ENCODE measurements around the gene TXNDC2. TPM values are rescaled to one million over a fixed set of nuclear protein-coding genes. Genes with fewer than 3 reads are reported as not detected.
"Not testable (repeated sequence)": the region's sequence is repeated elsewhere in the genome, so short reads cannot be mapped to it uniquely, and the experiment has no call there.

TXNDC2 gene
- total RNA-seq, 1 experiment from 2014 or later = not detected

DNA sequence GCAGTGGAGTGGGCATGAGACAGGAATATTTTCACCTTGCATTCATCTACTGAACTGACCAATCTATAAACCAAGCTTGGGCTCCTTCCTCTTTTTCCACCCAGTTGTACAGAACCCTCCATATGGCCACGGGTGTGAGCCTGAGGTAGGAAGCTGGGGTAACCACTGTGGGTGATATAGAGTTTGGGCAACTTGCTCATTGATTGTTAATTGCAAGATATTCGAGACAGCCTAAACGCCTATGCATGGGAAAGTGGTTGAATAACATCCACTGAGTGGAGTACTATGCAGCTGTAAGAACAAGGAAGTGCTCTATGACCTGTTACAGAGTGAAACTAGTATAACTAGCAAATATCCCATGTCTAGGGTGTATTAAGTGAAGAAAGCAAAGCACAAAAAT lies 20.7 kb downstream of the TXNDC2 start:
- DNase-seq = no peak
- Histone ChIP-seq H3K27me3 (ENCODE audit: control insufficient read depth, insufficient read depth, low read length) (no peaks in the 10 kb centered on the region; the same call in 1 of the 2 replicates), H3K4me3 (ENCODE audit: insufficient read depth, low read depth, low read length) (no peak overlapping the region), H3K36me3 (replicated peaks; ENCODE audit: control insufficient read depth, insufficient read depth, low read length) (no peaks in the 10 kb centered on the region)

- DNase-seq = no peak
- Histone ChIP-seq H3K4me3 (ENCODE audit: insufficient read depth, low read depth, low read length) (no peak overlapping the region), H3K27me3 (ENCODE audit: control insufficient read depth, insufficient read depth, low read length) (no peaks in the 10 kb centered on the region; the same call in 1 of the 2 replicates), H3K36me3 (replicated peaks; ENCODE audit: control insufficient read depth, insufficient read depth, low read length) (no peaks in the 10 kb centered on the region)
Measured at GRCh38 chr18:9907867-9908266, 22.1 kb downstream of the TXNDC2 start.

GRCh38 chr18:9910071-9910470 lies 24.3 kb downstream of the TXNDC2 start:
- Histone ChIP-seq H3K36me3 (replicated peaks; ENCODE audit: control insufficient read depth, insufficient read depth, low read length) (no peaks in the 10 kb centered on the region), H3K4me3 (ENCODE audit: insufficient read depth, low read depth, low read length) (no peak overlapping the region), H3K27me3 (ENCODE audit: control insufficient read depth, insufficient read depth, low read length) (no peaks in the 10 kb centered on the region; the same call in 1 of the 2 replicates)
- DNase-seq = no peak

DNA sequence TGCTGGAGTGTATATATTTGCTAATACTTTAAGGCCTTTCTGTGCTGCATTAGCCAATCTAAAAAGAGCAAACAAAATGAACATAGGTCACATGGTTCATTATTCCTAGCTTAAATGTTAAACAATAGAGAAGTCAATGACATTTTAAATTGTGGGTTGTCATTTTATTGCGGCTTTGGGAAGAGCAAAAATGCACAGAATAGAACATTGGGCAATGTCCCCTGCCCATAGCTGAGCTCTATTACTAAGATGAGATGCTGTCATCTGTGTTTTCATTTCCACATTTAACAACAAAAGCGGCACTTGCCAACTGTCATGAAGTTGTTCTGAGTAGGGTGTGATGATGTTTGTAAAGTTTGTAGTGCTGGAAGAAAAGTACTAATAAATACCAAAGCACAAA lies 24.9 kb downstream of the TXNDC2 start:
- no peak for DNase-seq
- no peaks in the 10 kb centered on the region; the same call in 1 of the 2 replicates for H3K27me3 ChIP-seq (ENCODE audit: control insufficient read depth, insufficient read depth, low read length)
- no peaks in the 10 kb centered on the region for H3K36me3 ChIP-seq (replicated peaks; ENCODE audit: control insufficient read depth, insufficient read depth, low read length)
- H3K4me3 ChIP-seq (ENCODE audit: insufficient read depth, low read depth, low read length) = no peak overlapping the region

DNA sequence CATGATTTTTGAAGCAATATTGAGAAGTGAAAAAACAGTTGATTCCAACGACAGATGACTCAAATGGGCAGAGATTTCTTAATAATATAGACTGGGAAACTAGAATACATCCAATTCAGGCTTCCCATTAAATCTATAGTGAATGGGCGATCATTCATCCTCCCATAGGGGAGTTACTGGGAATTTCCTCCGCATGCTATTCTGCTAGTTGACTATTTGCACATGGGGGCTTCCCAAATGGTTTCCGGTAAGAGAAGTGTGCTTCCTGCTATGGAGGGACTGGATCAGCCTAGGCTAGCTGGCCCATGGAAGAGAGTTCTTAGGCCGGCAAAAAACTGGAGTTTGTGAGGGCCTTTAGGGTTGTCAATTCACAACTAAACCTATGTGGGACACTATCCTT lies 25.5 kb downstream of the TXNDC2 start:
- DNase-seq = no peak
- Histone ChIP-seq H3K36me3 (replicated peaks; ENCODE audit: control insufficient read depth, insufficient read depth, low read length) (no peaks in the 10 kb centered on the region), H3K4me3 (ENCODE audit: insufficient read depth, low read depth, low read length) (no peak overlapping the region), H3K27me3 (ENCODE audit: control insufficient read depth, insufficient read depth, low read length) (no peaks in the 10 kb centered on the region; the same call in 1 of the 2 replicates)

DNA sequence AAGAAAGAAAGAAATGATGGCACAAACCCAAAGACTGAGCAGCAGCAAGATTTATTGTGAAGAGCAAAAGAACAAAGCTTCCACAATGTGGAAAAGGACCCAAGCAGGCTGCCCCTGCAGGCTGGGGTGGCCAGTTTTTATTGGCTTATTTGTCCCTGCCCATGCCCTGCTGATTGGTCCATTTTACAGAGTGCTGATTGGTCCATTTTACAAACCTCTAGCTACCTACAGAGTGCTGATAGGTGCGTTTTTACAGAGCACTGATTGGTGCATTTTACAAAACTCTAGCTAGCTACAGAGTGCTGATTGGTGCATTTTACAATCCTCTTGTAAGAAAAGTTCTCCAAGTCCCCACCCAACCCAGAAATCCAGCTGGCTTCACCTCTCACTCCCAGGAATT lies 26.5 kb downstream of the TXNDC2 start:
- H3K4me3 ChIP-seq (ENCODE audit: insufficient read depth, low read depth, low read length); H3K36me3 ChIP-seq (replicated peaks; ENCODE audit: control insufficient read depth, insufficient read depth, low read length); DNase-seq; H3K27me3 ChIP-seq (ENCODE audit: control insufficient read depth, insufficient read depth, low read length): not testable (repeated sequence)

GRCh38 chr18:9913151-9913525 lies 27.4 kb downstream of the TXNDC2 start:
- DNase-seq = no peak
- H3K36me3 ChIP-seq (replicated peaks; ENCODE audit: control insufficient read depth, insufficient read depth, low read length) = no peaks in the 10 kb centered on the region
- no peaks in the 10 kb centered on the region for H3K27me3 ChIP-seq (ENCODE audit: control insufficient read depth, insufficient read depth, low read length)
- H3K4me3 ChIP-seq (ENCODE audit: insufficient read depth, low read depth, low read length) = peak overlapping the region; percentile 96

- H3K4me3 ChIP-seq (ENCODE audit: insufficient read depth, low read depth, low read length) = peak within 1 kb of the TSS; percentile 96
- H3K36me3 ChIP-seq (replicated peaks; ENCODE audit: control insufficient read depth, insufficient read depth, low read length) = no peaks in the 10 kb centered on the region
- peak; percentile 97 for DNase-seq
- H3K27me3 ChIP-seq (ENCODE audit: control insufficient read depth, insufficient read depth, low read length) = no peaks in the 10 kb centered on the region
Measured at GRCh38 chr18:9913526-9914333, 28.0 kb downstream of the TXNDC2 start, which contains the start of gene VAPA. Gene VAPA (plus strand): TSS chr18:9914016. CDS start chr18:9914257, 241 bp downstream.

DNA sequence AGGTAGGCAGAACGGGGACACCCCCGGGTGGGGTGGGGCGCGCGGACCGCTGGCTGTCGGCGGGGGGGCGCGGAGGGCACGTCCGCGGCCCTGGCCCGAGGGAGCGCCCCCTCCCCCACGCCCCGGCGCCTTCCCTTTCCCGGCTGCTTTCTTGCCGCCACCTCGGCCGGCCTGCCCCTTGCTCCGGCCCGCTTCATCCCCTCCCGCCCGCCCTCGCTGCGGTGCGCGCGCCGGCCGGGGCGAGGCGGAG lies 28.5 kb downstream of the TXNDC2 start:
- H3K36me3 ChIP-seq (replicated peaks; ENCODE audit: control insufficient read depth, insufficient read depth, low read length) = no peaks in the 10 kb centered on the region
- peak; percentile 83 for DNase-seq
- peak overlapping the region; percentile 96 for H3K4me3 ChIP-seq (ENCODE audit: insufficient read depth, low read depth, low read length)
- no peaks in the 10 kb centered on the region for H3K27me3 ChIP-seq (ENCODE audit: control insufficient read depth, insufficient read depth, low read length)

GRCh38 chr18:9914584-9915290 lies 29.0 kb downstream of the TXNDC2 start:
- peak; percentile 62 for DNase-seq
- H3K36me3 ChIP-seq (replicated peaks; ENCODE audit: control insufficient read depth, insufficient read depth, low read length) = no peaks in the 10 kb centered on the region
- peak overlapping the region; percentile 96 for H3K4me3 ChIP-seq (ENCODE audit: insufficient read depth, low read depth, low read length)

DNA sequence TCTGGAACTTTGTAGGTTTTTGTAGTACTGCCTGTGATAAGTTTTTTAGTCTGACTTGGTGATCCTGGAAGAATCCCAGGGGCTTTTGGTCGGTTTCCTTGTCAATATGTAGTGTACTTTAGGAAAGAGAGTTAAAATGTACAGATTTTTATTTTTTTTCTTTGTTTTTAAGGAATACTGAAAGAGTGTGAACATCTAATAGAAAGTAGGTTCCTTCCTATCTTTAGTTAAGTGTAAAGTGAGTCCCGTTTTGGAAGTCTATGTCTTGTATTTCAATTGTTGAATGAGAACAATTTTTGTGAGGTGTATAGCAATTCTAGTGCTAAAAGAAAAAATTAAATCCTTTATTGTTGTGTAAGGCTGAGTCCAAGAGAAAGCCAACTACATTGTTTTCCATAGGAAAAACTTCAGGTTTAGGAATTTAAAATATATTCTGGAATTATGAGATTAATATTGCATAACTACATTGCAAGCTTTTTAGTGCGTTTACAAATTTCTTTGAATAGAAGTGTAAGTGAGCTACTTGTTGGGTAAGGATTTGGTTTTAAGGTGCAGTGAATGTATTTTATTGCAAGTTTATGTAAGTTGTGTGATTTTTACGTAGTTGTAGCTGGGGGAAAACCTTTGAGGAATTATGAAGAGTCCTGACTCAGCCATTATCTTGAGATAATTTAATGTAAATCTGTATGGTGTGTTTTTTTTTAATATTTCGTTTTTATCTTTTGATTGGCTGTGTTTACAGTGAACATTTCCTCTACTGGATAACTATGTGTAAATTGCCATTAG lies 29.7 kb downstream of the TXNDC2 start:
- no peak for DNase-seq
- Histone ChIP-seq H3K36me3 (replicated peaks; ENCODE audit: control insufficient read depth, insufficient read depth, low read length) (no peaks in the 10 kb centered on the region), H3K27me3 (ENCODE audit: control insufficient read depth, insufficient read depth, low read length) (no peaks in the 10 kb centered on the region), H3K4me3 (ENCODE audit: insufficient read depth, low read depth, low read length) (peak overlapping the region; percentile 96)

More at GRCh38 chr18:9914584-9915290, 29.0 kb downstream of the TXNDC2 start:
- H3K27me3 ChIP-seq (ENCODE audit: control insufficient read depth, insufficient read depth, low read length) = no peaks in the 10 kb centered on the region

- H3K4me3 ChIP-seq (ENCODE audit: insufficient read depth, low read depth, low read length) = no peak overlapping the region
- peak; percentile 16 for DNase-seq
- H3K27me3 ChIP-seq (ENCODE audit: control insufficient read depth, insufficient read depth, low read length) = no peaks in the 10 kb centered on the region
- no peaks in the 10 kb centered on the region for H3K36me3 ChIP-seq (replicated peaks; ENCODE audit: control insufficient read depth, insufficient read depth, low read length)
Measured at GRCh38 chr18:9916077-9916639, 30.4 kb downstream of the TXNDC2 start.

DNA sequence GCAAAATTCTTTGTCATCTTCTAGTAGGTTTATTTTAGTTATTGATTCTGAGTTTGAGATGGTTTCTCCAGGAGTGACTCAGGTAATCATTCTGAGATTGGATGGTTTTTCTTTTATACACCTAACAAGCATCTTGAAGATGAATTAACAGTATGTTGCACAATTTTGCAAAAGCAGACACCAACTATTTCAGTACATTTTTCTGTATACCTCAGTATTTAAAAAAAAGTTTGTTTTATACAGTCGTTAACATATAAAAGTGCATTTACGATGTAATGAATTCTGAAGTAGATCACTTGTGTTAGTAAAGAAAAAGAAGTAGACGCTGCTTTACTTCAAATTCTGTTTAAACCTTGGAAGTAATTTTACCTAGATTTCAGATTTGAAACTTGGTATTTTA lies 31.0 kb downstream of the TXNDC2 start:
- no peak overlapping the region for H3K4me3 ChIP-seq (ENCODE audit: insufficient read depth, low read depth, low read length)

DNA sequence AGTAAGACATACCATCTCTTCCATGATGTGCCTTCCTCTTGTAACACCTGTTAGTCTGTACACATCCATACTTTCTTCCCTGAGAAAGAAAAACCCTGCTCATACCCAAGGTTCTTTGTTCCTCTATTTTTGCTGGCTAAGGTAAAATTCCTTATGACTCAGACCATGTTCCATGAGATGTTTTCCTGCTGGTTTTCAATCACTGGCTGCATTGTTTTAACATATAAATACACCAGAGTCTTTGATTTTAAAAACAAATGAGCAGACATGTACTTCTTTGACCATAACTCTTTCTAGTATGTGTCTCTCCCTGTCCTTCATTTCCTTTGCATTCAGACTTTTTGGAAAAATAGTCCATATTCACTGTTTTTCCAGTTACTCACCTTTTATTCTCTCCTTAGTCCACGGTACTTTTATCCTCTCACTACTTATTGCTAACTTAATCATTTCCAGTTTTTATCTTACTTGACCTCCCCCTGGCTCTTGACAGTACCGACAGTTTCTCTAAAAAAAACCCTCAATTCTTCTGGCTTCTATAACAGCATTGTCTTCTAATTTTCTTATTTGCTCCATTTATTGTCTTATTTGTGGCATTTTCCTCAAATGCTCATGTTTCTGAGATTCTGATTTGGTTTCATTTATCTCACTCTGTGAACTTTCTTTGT lies 32.4 kb downstream of the TXNDC2 start:
- DNase-seq = no peak
- H3K4me3 ChIP-seq (ENCODE audit: insufficient read depth, low read depth, low read length) = no peak overlapping the region
- no peaks in the 10 kb centered on the region for H3K36me3 ChIP-seq (replicated peaks; ENCODE audit: control insufficient read depth, insufficient read depth, low read length)
- H3K27me3 ChIP-seq (ENCODE audit: control insufficient read depth, insufficient read depth, low read length) = no peaks in the 10 kb centered on the region

More for the DNA sequence above, 31.0 kb downstream of the TXNDC2 start:
- DNase-seq = no peak
- H3K27me3 ChIP-seq (ENCODE audit: control insufficient read depth, insufficient read depth, low read length) = no peaks in the 10 kb centered on the region
- H3K36me3 ChIP-seq (replicated peaks; ENCODE audit: control insufficient read depth, insufficient read depth, low read length) = no peaks in the 10 kb centered on the region
